HG02571 (cell line): Measurements from ENCODE around the gene TRMT61A.
"Not testable (repeated sequence)": the region's sequence is repeated elsewhere in the genome, so short reads cannot be mapped to it uniquely, and the experiment has no call there.

Experiments used
- ATAC-seq: cut with Tn5 transposase; IDR thresholded peaks from one replicate; pipeline ENCODE4 v1.9.1; 2021; ENCODE audit warnings: mild to moderate bottlenecking, moderate library complexity; ENCODE audit not compliant: unreplicated experiment

Gene TRMT61A

GRCh38 chr14:103521951-103522563 lies 6.9 kb upstream of the TRMT61A start:
- ATAC-seq: no peak

DNA sequence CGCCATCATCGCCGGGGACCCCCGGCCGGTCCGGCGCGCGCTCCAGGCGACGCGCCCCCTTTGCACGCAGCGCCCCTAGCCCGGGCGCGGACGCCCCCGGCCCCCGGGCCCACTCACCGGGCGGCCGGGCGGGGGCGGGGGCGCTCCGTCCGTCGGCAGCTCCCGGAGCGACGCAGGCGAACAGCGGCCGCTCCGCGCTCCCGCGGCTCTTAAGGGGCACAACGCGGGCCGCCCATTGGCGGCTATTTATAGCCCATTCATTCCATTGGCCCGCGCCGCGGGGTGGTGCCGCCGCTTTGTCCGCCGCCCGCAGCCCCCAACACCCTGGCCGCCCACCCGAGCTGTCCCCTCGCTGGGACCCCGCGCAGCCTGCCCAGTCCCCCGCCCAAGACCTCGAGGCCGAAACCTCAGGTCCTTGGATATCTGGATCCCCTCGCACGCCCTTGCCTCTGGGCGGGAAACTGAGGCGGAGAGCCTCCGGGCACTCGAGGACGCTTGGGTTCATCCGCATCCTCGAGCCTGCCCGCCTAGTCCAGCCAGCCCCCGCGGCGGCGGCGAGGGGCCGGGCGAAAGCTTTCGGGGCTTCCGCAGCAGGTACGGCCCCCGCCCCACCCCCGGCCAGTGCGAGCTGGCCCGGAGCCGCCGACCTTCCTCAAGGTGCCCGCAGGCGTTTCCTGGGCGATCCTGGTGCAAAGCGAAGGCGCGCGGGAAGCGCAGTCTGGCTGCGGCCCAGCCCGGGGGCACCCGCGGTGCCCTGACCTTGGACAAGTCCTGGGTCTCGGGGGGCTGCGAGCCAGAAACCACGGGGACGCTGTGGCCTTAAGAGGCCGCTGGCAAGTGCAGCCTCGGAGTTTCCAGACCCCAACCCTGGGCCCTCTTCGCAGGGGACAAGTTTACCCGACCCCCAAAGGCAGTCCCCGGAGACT lies 6.1 kb upstream of the TRMT61A start, which contains the start of gene CKB:
TSS of gene CKB (minus strand) at position 182 of the 926 bp plus-strand sequence. CDS start 337 bp downstream, outside the sequence.
- no peak for ATAC-seq

- no peak for ATAC-seq
Measured at GRCh38 chr14:103523575-103523954, 5.4 kb upstream of the TRMT61A start.

DNA sequence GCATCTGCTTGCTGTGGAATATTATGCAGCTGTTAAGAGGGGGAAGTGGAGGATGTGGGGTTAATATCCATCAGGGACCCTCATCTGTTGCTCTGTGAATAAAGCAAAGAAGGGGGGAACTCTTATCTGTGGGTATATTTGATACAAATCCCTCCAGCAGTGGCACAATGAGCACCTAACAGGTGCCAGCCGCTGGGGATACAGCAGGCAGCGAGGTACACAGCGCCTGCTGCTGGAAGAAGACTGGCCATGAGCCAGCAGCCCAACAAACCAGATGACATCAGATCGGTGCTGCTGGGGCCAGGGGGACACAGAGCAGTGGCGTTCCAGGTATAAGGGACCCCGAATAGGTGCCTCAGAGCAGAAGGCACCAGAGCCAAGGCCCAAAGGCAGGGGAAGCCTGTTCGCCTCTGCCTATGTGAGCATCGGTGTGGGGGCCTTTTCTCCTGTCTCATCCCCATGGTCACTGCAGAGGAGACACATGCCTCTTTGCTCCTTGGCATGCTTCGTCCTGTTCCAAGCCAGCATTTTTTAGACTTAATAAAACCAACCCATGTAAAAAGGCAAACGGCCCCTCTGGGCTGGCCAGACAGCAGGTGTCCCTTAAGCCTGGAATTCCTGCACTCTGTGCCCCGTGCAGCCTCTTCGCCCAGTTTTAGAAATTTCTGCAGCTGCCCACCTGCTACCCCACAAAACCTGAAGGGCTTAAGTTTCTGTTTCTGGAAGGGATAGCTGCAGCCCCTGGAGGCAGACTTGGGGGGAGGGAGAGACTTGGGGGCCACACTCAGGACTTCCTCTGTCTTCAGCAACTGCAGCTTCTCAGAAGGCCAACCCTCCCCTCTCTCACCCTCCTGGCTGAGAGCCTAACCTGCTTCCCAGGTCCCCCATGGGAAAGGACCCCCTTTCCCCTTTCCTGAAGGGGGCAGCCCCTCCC lies 4.7 kb upstream of the TRMT61A start:
- ATAC-seq: no peak

- not testable (repeated sequence) for ATAC-seq
Measured at GRCh38 chr14:103525430-103526246, 3.4 kb upstream of the TRMT61A start.

DNA sequence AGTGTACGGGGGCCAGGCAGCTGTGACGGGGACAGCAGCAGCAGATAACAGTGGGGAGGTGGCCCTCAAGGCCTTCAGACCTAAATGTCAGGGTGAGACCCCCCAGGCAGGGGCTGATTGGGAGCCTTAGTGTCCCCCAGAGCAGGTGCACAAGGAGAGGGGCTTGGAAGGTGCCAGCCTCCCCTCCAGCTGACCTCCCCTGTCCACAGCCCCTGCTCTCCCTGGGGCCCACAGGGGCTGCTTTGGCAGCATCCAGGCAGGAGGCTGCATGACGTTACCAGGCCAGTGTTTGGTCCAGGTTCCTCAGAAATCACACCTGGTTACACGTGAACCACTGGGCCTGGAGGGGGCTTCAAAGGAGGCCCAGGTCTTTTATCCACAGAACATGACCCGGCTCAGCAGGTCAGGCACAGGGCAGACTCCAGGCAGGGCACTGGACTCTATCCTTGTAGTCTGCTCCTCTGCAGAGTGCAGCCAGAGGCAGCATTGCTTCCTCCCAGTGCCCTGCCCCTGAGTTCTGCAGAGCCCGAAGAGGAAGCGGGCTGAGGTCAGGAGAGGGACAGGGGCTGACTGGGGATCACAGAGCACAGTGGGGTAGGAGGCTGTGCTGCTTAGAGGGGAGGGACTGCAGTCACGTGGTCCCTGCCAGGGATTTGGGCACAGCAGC lies 2.6 kb upstream of the TRMT61A start:
- ATAC-seq: no peak

- no peak for ATAC-seq
Measured at GRCh38 chr14:103526914-103527248, 2.1 kb upstream of the TRMT61A start.

GRCh38 chr14:103527408-103528145 lies 1.4 kb upstream of the TRMT61A start:
- ATAC-seq: peak; percentile 54

GRCh38 chr14:103528146-103528586 lies 830 bp upstream of the TRMT61A start:
- ATAC-seq: no peak

GRCh38 chr14:103529383-103530365 lies 678 bp downstream of the TRMT61A start:
- ATAC-seq: no peak

GRCh38 chr14:103530390-103530789 lies 1.4 kb downstream of the TRMT61A start:
- ATAC-seq: no peak

- ATAC-seq: no peak
Measured at GRCh38 chr14:103530831-103531230, 1.8 kb downstream of the TRMT61A start.

DNA sequence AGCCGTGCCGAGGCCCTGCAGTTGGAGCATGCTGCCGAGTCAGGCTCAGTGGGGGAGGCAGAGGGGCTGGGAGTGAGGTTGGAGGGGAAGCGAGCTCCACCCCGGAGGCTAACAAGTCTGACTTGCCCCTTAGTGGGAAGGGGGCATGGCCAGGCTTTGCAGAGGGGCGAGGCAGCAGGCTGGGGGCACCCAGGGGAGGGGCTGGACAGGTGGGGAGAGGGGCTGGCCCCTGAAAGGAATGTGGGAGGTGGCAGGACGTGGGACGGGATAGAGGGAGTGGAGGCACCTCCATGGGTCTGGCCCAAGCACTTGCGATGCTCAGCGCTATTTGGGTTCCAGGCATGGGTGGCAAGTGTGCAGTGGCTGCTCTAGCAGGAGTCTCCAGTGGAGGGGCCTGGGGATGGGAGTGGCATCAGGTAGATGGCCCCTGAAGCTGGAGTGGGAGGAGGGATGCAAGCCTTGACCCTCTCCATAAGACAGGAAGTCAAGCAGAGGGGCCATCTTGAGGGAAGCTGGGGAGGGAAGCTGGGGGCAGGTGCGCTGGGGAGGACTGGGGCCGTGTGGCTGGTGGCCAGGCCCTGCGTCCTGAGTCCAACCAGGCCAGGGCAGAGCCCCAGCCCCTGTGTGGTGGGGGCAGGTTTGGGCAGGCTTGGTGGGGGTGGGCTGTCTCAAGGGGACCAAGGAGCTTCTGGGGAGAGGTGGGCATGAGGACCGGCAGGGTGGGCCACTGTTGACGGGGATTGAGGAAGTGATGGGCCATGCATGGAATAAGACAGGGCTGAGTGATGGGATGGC lies 2.6 kb downstream of the TRMT61A start:
- no peak for ATAC-seq

DNA sequence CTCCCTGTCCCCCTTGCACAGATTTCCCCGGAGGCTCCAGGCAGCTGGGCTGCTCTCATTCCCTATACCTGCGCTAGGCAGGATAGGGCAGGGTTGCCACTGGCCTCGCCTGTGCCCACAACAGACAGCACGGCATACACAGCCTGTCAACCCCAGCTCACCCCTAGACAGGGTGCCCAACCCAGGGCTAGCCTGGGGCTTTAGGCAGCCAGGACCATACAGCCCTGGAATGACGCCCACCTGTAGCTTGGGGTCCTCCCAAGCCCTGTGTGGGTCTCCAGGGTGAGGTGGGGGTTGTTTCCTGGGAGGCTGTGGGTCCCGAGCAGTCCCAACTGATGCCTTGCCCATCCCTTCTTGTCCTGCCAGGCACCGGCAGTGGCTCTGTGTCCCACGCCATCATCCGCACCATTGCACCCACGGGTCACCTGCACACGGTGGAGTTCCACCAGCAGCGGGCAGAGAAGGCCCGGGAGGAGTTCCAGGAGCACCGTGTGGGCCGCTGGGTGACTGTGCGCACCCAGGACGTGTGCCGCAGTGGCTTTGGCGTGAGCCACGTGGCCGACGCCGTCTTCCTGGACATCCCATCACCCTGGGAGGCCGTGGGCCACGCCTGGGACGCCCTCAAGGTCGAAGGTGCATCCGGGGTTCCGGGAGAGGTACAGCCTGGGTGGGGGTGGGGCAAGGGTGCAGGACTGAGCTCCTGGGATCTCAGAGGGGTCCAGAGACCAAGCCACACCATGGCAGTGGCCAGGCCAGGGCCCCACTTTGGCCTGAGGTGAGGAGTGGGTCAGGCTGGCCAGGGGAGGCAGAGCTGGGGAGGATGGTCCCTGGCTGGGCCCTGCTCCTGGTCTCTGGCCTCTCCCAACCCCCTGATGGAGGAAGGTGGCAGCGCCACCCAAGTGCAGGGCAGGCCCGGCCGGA lies 3.5 kb downstream of the TRMT61A start:
- ATAC-seq: no peak

DNA sequence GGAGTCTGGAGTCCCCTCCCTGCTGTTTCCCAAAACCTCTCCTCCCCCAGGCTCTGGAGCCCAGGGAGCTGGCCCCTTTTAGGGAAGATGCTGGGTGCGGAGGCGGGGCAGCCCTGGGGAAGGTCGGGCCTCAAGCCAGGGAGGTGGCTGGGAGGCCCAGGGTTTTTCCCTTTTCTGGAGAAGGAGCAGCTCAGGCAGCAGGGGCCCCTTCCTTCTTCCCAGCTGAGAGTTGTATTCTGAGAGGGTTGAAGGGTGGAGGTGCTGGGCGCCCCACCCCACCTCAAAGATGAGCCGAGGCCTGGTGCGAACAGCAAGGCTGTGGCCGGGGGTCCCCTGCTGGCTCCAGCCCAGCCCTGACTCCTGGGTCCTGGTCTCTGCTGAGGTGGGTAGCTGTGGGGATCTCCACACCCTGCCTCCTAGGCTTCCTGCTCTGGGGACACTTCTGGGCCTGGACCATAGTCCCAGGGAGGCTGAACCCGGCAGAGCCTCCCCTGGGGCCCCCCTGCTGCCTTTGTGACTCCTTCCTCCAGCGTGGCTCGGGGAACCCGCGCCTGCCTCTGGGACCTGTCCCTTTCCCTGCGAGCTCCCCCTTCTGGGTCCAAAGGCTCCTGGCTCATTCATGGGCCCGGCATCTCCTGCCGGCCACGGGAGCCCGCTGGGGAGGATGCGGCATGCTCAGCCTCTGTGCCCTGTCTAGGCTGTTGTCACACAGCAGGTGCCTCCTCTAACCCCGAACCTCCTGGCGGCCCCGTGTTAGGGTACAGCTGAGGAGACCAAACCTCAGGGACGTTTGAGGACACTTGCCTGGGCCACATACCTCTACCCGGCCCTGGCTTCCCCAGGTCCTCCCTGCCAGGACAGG lies 4.4 kb downstream of the TRMT61A start:
- no peak for ATAC-seq
